SU-DHL-6 (cell line): ENCODE results near the gene NOS1.
"Not testable (repeated sequence)": the region's sequence is repeated elsewhere in the genome, so short reads cannot be mapped to it uniquely, and the experiment has no call there.

Experiments
- H2AFZ ChIP-seq: fragments of 200-600 bp; sonication (generic); 2 replicates; pipeline ENCODE4 v1.6.1; 2014; ENCODE audit warnings: low read depth, mild to moderate bottlenecking, moderate library complexity, mixed read lengths, antibody characterized with exemption, low read length; ENCODE audit not compliant: severe bottlenecking
- H3F3A ChIP-seq: fragments of 200-600 bp; shearing (Covaris generic); 2 replicates; pipeline ENCODE4 v1.6.0; 2016; ENCODE audit warnings: antibody characterized with exemption, mild to moderate bottlenecking; ENCODE audit not compliant: insufficient read depth
- H3K27ac ChIP-seq: fragments of 200-600 bp; sonication (generic); 2 replicates; pipeline ENCODE4 v1.5.1; 2016; ENCODE audit warnings: low read depth, mild to moderate bottlenecking, low read length, moderate library complexity, mixed read lengths
- H3K27me3 ChIP-seq: fragments of 200-600 bp; sonication (generic), shearing (Covaris generic); 2 replicates; pipeline ENCODE4 v1.6.0; 2014; ENCODE audit warnings: mild to moderate bottlenecking, low read length
- H3K36me3 ChIP-seq: fragments of 200-600 bp; sonication (generic); 2 replicates; pipeline ENCODE4 v1.6.1; 2014; ENCODE audit warnings: mild to moderate bottlenecking, low read length, mixed read lengths
- H3K4me2 ChIP-seq: fragments of 300-600, 200-600 bp; shearing (Covaris generic), sonication (generic); 2 replicates; pipeline ENCODE4 v1.6.0; 2014; ENCODE audit warnings: low read length, low read depth, mild to moderate bottlenecking; ENCODE audit not compliant: poor library complexity, severe bottlenecking
- H3K4me3 ChIP-seq: fragments of 200-600 bp; sonication (generic); 2 replicates; pipeline ENCODE4 v1.5.1; 2014; ENCODE audit warnings: antibody characterized with exemption, low read length, mild to moderate bottlenecking, mixed read lengths; ENCODE audit not compliant: insufficient read depth, poor library complexity, severe bottlenecking
- H3K79me2 ChIP-seq: fragments of 200-600 bp; sonication (generic); 2 replicates; pipeline ENCODE4 v1.6.1; 2014; ENCODE audit warnings: mild to moderate bottlenecking, low read length, moderate library complexity; ENCODE audit not compliant: insufficient read depth
- H3K9ac ChIP-seq: fragments of 200-600 bp; sonication (generic); 2 replicates; pipeline ENCODE4 v1.7.0; 2014; ENCODE audit warnings: mild to moderate bottlenecking, low read length
- H3K9me2 ChIP-seq: fragments of 200-600 bp; sonication (generic); replicated peaks from 2 replicates; pipeline ENCODE4 v1.6.1; 2014; ENCODE audit warnings: low read length; ENCODE audit not compliant: insufficient read depth
- H3K9me3 ChIP-seq: fragments of 200-600 bp; sonication (generic); 2 replicates; pipeline ENCODE4 v1.6.1; 2014; ENCODE audit warnings: low read length, mixed read lengths; ENCODE audit not compliant: insufficient read depth
- H4K20me1 ChIP-seq: fragments of 200-600 bp; sonication (generic); 2 replicates; pipeline ENCODE4 v1.6.1; 2014; ENCODE audit warnings: low read depth, mild to moderate bottlenecking, antibody characterized with exemption, low read length, moderate library complexity, mixed read lengths
- EZH2phosphoT487 ChIP-seq: fragments of 200-600 bp; sonication (generic), shearing (Covaris generic); conservative IDR thresholded peaks from 2 replicates; pipeline ENCODE4 v1.6.1; 2018; ENCODE audit warnings: mild to moderate bottlenecking, antibody characterized with exemption, low read length, moderate library complexity, mixed read lengths
- TF ChIP-seq, protein P1 (sequence below): fragments of 200-600 bp; sonication (generic); IDR thresholded peaks from one replicate; pipeline ENCODE4 v1.5.1; 2017; ENCODE audit warnings: antibody characterized with exemption, mild to moderate bottlenecking, low read length, moderate library complexity; ENCODE audit not compliant: insufficient read depth, poor library complexity, severe bottlenecking

Gene NOS1

DNA sequence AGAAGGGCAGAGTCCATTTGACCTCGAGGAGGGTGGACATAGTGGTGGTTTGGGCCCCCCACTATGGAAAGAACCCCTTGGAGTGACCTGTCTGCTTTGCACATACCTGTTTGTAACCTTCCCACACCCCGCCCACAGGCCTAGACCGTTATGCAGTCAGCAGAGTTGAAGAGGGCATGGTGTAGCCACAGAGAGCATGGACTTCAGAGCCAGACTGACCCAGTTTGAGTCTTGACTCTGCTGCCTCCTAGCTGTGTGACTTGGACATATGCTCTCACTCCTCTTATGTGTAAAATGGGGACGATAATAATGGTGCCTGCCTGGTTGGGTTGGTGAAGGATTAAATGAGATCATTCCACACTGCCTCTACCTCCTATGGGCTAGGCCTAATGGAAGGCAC, 40.9 kb upstream of the NOS1 start:
- H3F3A ChIP-seq: no peaks in the 10 kb centered on the region
- no peaks in the 10 kb centered on the region for H4K20me1 ChIP-seq
- no peak overlapping the region for H3K9ac ChIP-seq
- TF ChIP-seq, protein P1, sequence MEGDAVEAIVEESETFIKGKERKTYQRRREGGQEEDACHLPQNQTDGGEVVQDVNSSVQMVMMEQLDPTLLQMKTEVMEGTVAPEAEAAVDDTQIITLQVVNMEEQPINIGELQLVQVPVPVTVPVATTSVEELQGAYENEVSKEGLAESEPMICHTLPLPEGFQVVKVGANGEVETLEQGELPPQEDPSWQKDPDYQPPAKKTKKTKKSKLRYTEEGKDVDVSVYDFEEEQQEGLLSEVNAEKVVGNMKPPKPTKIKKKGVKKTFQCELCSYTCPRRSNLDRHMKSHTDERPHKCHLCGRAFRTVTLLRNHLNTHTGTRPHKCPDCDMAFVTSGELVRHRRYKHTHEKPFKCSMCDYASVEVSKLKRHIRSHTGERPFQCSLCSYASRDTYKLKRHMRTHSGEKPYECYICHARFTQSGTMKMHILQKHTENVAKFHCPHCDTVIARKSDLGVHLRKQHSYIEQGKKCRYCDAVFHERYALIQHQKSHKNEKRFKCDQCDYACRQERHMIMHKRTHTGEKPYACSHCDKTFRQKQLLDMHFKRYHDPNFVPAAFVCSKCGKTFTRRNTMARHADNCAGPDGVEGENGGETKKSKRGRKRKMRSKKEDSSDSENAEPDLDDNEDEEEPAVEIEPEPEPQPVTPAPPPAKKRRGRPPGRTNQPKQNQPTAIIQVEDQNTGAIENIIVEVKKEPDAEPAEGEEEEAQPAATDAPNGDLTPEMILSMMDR: no peak
- no peak for TF ChIP-seq EZH2phosphoT487
- no peaks in the 10 kb centered on the region for H3K9me3 ChIP-seq
- no peak overlapping the region for H3K4me2 ChIP-seq
- H3K79me2 ChIP-seq: no peaks in the 10 kb centered on the region
- no peak overlapping the region for H3K4me3 ChIP-seq
- H2AFZ ChIP-seq: no peak overlapping the region
- H3K36me3 ChIP-seq: no peaks in the 10 kb centered on the region
- no peaks in the 10 kb centered on the region for H3K9me2 ChIP-seq
- H3K27me3 ChIP-seq: no peaks in the 10 kb centered on the region
- no peak overlapping the region for H3K27ac ChIP-seq

DNA sequence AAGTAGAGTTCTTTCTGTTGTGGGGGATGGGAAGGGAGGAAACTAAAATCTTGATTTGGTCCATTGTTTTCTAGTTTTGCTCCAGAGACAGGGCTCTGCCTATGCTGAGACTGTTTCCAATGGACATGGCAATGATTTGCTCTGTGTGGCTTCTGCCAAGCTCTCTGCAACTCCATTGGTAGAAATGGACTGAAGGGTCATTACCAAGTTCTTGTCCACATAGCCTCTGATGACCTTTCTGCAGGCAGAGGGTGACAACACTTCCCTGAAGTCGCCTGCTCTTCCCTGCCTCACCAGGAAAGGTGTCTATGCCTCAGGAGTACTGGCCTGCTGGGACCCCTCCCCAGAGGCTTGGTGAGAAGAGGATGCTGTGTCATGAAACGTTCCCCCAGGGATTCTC, 39.5 kb upstream of the NOS1 start:
- TF ChIP-seq, protein P1: no peak
- TF ChIP-seq EZH2phosphoT487: no peak
- H3K27ac ChIP-seq: no peak overlapping the region
- H3K4me3 ChIP-seq: no peak overlapping the region
- H3K4me2 ChIP-seq: no peak overlapping the region
- no peaks in the 10 kb centered on the region for H3K9me3 ChIP-seq
- no peaks in the 10 kb centered on the region for H3K27me3 ChIP-seq
- no peaks in the 10 kb centered on the region for H3K79me2 ChIP-seq
- H3K36me3 ChIP-seq: no peaks in the 10 kb centered on the region
- H4K20me1 ChIP-seq: no peaks in the 10 kb centered on the region
- H3F3A ChIP-seq: no peaks in the 10 kb centered on the region
- H2AFZ ChIP-seq: no peak overlapping the region
- no peaks in the 10 kb centered on the region for H3K9me2 ChIP-seq
- H3K9ac ChIP-seq: no peak overlapping the region

DNA sequence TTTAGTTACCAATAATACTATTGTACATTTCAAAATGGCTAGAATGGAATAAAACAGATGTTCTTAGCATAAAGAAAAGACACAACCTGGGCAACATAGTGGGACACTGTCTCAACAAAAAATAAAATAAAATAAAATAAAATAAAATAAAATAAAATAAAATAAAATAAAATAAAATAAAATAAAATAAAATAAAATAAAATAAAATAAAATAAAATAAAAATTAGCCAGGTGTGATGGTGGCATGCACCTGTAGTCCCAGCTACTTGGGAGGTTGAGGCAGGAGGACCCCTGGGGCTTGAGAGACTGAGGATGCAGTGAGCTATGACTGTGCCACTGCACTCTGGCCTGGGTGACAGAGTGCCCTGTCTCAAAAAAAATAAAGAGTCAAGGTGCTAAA, 37.1 kb upstream of the NOS1 start:
- not testable (repeated sequence) for H3K9me3 ChIP-seq, H3F3A ChIP-seq, H3K9me2 ChIP-seq, H3K9ac ChIP-seq, H3K4me2 ChIP-seq, H2AFZ ChIP-seq, H3K4me3 ChIP-seq, H3K27me3 ChIP-seq, H3K27ac ChIP-seq, H3K36me3 ChIP-seq, H3K79me2 ChIP-seq, H4K20me1 ChIP-seq

DNA sequence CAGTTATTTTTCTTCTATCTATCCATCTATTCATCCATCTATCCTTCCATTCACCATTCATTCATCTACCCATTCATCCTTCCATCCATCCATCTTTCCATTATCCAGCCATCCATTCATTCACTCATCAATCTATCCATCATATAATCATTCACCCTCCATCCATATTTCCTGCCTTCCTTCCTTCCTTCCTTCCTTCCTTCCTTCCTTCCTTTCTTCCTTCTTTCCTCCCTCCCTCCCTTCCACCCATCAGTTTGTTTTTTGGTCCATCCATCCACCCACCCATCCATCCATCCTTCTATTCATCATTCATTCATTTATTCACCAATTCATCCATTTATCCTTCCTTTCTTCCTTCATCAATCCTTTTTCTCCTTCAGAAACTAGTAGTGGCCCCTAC, 34.3 kb upstream of the NOS1 start:
- no peak for TF ChIP-seq EZH2phosphoT487
- TF ChIP-seq, protein P1: no peak
- Histone ChIP-seq H2AFZ (no peak overlapping the region), H3K27ac (no peak overlapping the region), H3K9me3 (no peaks in the 10 kb centered on the region), H3K27me3 (no peaks in the 10 kb centered on the region), H3F3A (no peaks in the 10 kb centered on the region), H4K20me1 (no peaks in the 10 kb centered on the region), H3K9ac (no peak overlapping the region), H3K4me2 (no peak overlapping the region), H3K36me3 (no peaks in the 10 kb centered on the region), H3K9me2 (no peaks in the 10 kb centered on the region), H3K79me2 (no peaks in the 10 kb centered on the region), H3K4me3 (no peak overlapping the region)
